Right kidney (tissue), 1 donor: ENCODE measurements around the gene COL10A1.
A peak's percentile ranks its signal among the peaks of the same experiment; 100 is the strongest.
"Not testable (repeated sequence)": the region's sequence is repeated elsewhere in the genome, so short reads cannot be mapped to it uniquely, and the experiment has no call there.

Experiments
- DNase-seq: peaks from one replicate; pipeline ENCODE4 v3.0.0-alpha.2; 2016

The COL10A1 gene

GRCh38 chr6:116120430-116120829 lies 5.5 kb downstream of the COL10A1 start:
- DNase-seq = no peak

GRCh38 chr6:116118608-116119007 lies 7.3 kb downstream of the COL10A1 start:
- no peak for DNase-seq

- DNase-seq = no peak
Measured at GRCh38 chr6:116115781-116116180, 10.2 kb downstream of the COL10A1 start.

GRCh38 chr6:116113386-116113785 lies 12.5 kb downstream of the COL10A1 start:
- no peak for DNase-seq

GRCh38 chr6:116111552-116112528 lies 14.1 kb downstream of the COL10A1 start:
- no peak for DNase-seq

- no peak for DNase-seq
Measured at GRCh38 chr6:116108836-116109235, 17.1 kb downstream of the COL10A1 start.

GRCh38 chr6:116106146-116106545 lies 19.8 kb downstream of the COL10A1 start:
- DNase-seq = no peak

GRCh38 chr6:116105247-116105646 lies 20.7 kb downstream of the COL10A1 start:
- DNase-seq = no peak

- DNase-seq = no peak
Measured at GRCh38 chr6:116104636-116105035, 21.3 kb downstream of the COL10A1 start.

- no peak for DNase-seq
Measured at GRCh38 chr6:116102873-116103272, 23.1 kb downstream of the COL10A1 start.

- DNase-seq = no peak
Measured at GRCh38 chr6:116101790-116102189, 24.1 kb downstream of the COL10A1 start.

- DNase-seq = no peak
Measured at GRCh38 chr6:116101302-116101718, 24.6 kb downstream of the COL10A1 start.

- peak; percentile 99 for DNase-seq
Measured at GRCh38 chr6:116100419-116101301, 25.3 kb downstream of the COL10A1 start, which contains the start of gene NT5DC1. Gene NT5DC1, plus strand, starts transcription at chr6:116100853. Its CDS starts 78 bp downstream, at chr6:116100931.

GRCh38 chr6:116099036-116099435 lies 26.9 kb downstream of the COL10A1 start:
- DNase-seq = no peak

GRCh38 chr6:116096979-116097816 lies 28.7 kb downstream of the COL10A1 start:
- DNase-seq = no peak

- DNase-seq = not testable (repeated sequence)
Measured at GRCh38 chr6:116096048-116096759, 29.7 kb downstream of the COL10A1 start.

GRCh38 chr6:116094041-116094440 lies 31.9 kb downstream of the COL10A1 start:
- DNase-seq = no peak

- no peak for DNase-seq
Measured at GRCh38 chr6:116090251-116090650, 35.7 kb downstream of the COL10A1 start.

GRCh38 chr6:116088946-116089345 lies 37.0 kb downstream of the COL10A1 start:
- DNase-seq = no peak

- DNase-seq = no peak
Measured at GRCh38 chr6:116087437-116088027, 38.4 kb downstream of the COL10A1 start.

GRCh38 chr6:116084284-116084683 lies 41.6 kb downstream of the COL10A1 start:
- DNase-seq = no peak
